H1 (cell line): ENCODE results near the gene ARMH2.

ENCODE experiments used
- GABPA ChIP-seq: IDR thresholded peaks from 2 replicates; pipeline ENCODE4 v1.6.1; 2011; ENCODE audit warnings: mild to moderate bottlenecking, low read length, moderate library complexity, borderline replicate concordance; ENCODE audit not compliant: insufficient read depth
- POLR2AphosphoS5 ChIP-seq: IDR thresholded peaks from 2 replicates; pipeline ENCODE4 v1.6.1; 2011; ENCODE audit warnings: low read depth, low read length
- SP1 ChIP-seq: IDR thresholded peaks from 2 replicates; pipeline ENCODE4 v1.6.1; 2011; ENCODE audit warnings: low read depth, low read length
- SRF ChIP-seq: IDR thresholded peaks from 2 replicates; pipeline ENCODE4 v1.6.1; 2011; ENCODE audit warnings: mild to moderate bottlenecking, low read depth, low read length, moderate library complexity
- TBP ChIP-seq: IDR thresholded peaks from 2 replicates; pipeline ENCODE4 v1.6.1; 2011; ENCODE audit warnings: low read depth, low read length, improper control_type of control experiment
- TF ChIP-seq, protein P1 (sequence below), 3 experiments: IDR thresholded peaks; 1 replicate in 2 of 3; 2 replicates in 1 of 3; pipeline versions ENCODE4 v1.5.1 to v1.6.1; 2011; ENCODE audit warnings: low read length in 3 of 3, mild to moderate bottlenecking in 3 of 3, inconsistent platforms in 2 of 3, low read depth in 1 of 3, moderate library complexity in 1 of 3; ENCODE audit not compliant: insufficient read depth in 1 of 3; ENCODE audit errors: control extremely low read depth in 1 of 3
- TF ChIP-seq, protein P2 (sequence below): IDR thresholded peaks from 2 replicates; pipeline ENCODE4 v1.6.1; 2012; ENCODE audit warnings: inconsistent platforms

DNA sequence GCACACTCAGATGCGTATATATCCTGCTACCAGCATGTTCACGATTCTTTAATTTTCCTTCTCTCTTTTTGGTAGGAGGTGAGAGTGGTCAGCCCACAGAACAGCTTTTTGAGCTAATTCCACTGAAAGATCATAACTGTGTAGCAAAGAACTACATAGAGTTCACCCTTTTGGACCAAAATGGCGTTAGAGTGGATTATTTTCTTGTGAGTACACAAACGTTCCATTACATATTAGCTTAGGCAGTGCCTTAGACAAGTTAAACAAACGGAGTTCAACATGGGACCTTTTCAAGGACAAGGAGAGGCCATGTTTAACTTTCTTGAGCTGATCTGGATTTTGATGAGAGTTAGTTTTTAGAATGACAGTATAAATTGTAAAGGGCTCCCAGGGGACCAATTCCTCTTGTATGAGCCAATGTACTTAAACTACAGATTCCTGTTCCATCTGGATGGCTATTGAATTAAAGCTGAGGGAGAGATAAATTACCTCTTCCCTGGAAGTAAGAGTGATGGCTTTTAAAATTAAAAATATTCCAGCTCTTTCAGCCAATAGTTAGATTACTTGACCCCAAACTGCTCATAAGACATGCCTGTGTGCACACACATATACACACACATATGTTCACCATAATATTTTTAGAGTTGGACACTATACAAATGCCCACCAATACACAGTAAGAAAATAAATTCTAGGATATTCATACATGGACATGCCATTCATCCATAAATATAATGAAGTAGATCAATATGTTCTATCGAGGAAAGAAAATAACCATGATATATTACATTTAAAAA lies 25.6 kb upstream of the ARMH2 start:
- TF ChIP-seq SP1 (no peak), TBP (no peak), GABPA (no peak), POLR2AphosphoS5 (no peak), SRF (no peak)
- TF ChIP-seq, protein P1, sequence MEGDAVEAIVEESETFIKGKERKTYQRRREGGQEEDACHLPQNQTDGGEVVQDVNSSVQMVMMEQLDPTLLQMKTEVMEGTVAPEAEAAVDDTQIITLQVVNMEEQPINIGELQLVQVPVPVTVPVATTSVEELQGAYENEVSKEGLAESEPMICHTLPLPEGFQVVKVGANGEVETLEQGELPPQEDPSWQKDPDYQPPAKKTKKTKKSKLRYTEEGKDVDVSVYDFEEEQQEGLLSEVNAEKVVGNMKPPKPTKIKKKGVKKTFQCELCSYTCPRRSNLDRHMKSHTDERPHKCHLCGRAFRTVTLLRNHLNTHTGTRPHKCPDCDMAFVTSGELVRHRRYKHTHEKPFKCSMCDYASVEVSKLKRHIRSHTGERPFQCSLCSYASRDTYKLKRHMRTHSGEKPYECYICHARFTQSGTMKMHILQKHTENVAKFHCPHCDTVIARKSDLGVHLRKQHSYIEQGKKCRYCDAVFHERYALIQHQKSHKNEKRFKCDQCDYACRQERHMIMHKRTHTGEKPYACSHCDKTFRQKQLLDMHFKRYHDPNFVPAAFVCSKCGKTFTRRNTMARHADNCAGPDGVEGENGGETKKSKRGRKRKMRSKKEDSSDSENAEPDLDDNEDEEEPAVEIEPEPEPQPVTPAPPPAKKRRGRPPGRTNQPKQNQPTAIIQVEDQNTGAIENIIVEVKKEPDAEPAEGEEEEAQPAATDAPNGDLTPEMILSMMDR (IDR thresholded peaks at IDR 0.05; ENCODE audit: control extremely low read depth in 1 of 3, insufficient read depth in 1 of 3, low read depth in 1 of 3, low read length in 3 of 3): no peak
- TF ChIP-seq, protein P2, sequence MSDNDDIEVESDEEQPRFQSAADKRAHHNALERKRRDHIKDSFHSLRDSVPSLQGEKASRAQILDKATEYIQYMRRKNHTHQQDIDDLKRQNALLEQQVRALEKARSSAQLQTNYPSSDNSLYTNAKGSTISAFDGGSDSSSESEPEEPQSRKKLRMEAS: no peak
